ENCODE measurements around the gene ZC3H6.
A peak's percentile ranks its signal among the peaks of the same experiment; 100 is the strongest.

Gene ZC3H6

GRCh38 chr2:112244854-112245253 is 30.5 kb upstream of the ZC3H6 start:
- no peak for TF ChIP-seq ZFX (IDR thresholded peaks at IDR 0.05)
- TF ChIP-seq, protein P1, sequence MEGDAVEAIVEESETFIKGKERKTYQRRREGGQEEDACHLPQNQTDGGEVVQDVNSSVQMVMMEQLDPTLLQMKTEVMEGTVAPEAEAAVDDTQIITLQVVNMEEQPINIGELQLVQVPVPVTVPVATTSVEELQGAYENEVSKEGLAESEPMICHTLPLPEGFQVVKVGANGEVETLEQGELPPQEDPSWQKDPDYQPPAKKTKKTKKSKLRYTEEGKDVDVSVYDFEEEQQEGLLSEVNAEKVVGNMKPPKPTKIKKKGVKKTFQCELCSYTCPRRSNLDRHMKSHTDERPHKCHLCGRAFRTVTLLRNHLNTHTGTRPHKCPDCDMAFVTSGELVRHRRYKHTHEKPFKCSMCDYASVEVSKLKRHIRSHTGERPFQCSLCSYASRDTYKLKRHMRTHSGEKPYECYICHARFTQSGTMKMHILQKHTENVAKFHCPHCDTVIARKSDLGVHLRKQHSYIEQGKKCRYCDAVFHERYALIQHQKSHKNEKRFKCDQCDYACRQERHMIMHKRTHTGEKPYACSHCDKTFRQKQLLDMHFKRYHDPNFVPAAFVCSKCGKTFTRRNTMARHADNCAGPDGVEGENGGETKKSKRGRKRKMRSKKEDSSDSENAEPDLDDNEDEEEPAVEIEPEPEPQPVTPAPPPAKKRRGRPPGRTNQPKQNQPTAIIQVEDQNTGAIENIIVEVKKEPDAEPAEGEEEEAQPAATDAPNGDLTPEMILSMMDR (conservative IDR thresholded peaks at IDR 0.05), result no peak
- H3K27ac ChIP-seq, result no peak overlapping the region

- TF ChIP-seq, protein P1 (conservative IDR thresholded peaks at IDR 0.05), result no peak
- no peak for TF ChIP-seq ZFX (IDR thresholded peaks at IDR 0.05)
- no peak overlapping the region for H3K27ac ChIP-seq
These were observed 24.1 kb upstream of the ZC3H6 start for GRCh38 chr2:112251271-112251670.

- no peak overlapping the region for H3K27ac ChIP-seq
- no peak for TF ChIP-seq ZFX (IDR thresholded peaks at IDR 0.05)
- TF ChIP-seq, protein P1 (conservative IDR thresholded peaks at IDR 0.05), result no peak
These were observed 22.1 kb upstream of the ZC3H6 start for GRCh38 chr2:112253261-112253815.

DNA sequence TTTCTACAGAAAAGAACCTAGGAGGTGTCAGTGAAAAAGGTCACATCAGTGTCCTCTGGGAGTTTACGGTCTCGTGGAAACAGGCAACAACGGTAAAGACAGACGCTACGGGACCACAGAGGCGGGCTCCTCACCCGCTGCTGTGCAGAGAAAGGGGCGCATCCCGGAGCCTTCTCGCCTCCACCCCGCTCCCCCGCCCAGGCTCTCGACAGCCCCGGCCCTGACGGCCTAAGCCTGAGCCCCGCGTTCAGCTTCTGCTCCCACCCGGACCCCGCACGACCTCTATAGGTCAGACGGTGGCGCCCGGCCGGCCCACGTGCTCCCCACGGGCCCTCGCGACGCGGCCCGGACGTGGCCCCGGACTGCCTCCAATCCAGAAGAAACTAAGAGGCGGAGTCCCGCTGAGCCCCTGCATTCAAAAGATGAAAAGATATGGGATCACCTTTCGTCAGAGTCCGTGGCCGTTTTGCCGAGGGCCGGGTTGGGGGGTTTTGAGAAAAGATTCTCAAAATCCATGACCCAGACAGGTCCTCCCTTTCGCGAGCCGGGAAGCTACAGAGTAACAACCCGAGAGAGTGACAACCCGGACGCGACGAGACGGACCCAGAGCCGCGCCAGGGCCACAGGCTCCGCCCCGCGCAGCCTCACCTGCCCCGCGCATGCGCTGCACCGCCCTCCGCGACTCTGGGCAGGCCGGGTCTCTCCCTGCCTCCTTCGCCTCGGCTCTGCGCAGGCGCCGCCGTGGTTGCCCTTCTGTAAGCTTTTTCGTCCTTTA is 20.7 kb upstream of the ZC3H6 start, which contains the start of gene ZC3H8:
TSS of gene ZC3H8 (minus strand) at position 577 of the 775 bp plus-strand sequence. CDS start at position 516, 61 bp downstream.
- H3K27ac ChIP-seq, result peak within 1 kb of the TSS; percentile 93
- TF ChIP-seq, protein P1 (conservative IDR thresholded peaks at IDR 0.05), result no peak; the same call in 1 of the 2 replicates
- peak; percentile 76 for TF ChIP-seq ZFX (IDR thresholded peaks at IDR 0.05)

DNA sequence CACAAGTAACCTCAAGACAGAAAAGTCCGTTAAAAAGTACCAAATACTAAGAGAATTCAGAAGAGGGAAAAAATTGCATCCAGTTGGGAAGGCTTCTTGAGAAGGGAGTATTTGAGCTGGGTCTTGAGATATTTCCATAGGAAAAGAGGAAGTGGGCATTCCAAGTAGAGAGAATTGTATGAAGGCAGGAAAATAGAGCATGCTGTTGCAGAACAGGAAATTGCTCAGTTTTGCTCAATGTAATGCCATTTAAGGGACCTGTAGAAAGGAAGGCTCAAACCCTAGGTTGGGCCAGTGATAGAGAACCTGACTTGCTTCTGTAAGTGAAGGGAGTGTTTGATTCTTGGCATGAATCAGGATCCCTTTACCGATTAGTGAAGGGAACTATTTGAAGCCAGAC is 19.5 kb upstream of the ZC3H6 start:
- no peak for TF ChIP-seq ZFX (IDR thresholded peaks at IDR 0.05)
- TF ChIP-seq, protein P1 (conservative IDR thresholded peaks at IDR 0.05), result no peak
- no peak overlapping the region for H3K27ac ChIP-seq

DNA sequence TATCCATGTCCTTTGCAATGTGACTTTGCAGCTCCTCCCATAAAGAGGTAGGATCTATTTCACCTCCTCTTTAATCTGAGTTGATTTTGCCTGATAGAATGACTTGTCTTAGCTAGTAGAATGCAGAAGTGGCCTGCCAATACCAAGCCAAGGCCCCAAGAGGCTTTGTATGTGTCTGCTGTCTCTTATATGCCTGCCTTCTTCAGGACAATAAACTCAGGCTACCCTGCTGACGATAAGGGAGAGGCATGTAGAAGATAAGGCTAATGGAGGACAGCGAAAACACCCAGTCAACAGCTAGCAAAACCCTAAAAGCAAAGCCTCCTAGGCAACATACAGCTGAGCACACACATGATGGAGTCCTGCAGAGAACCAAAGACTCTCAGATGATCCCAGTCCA is 18.7 kb upstream of the ZC3H6 start:
- H3K27ac ChIP-seq, result no peak overlapping the region
- TF ChIP-seq ZFX (IDR thresholded peaks at IDR 0.05), result no peak
- TF ChIP-seq, protein P1 (conservative IDR thresholded peaks at IDR 0.05), result no peak

DNA sequence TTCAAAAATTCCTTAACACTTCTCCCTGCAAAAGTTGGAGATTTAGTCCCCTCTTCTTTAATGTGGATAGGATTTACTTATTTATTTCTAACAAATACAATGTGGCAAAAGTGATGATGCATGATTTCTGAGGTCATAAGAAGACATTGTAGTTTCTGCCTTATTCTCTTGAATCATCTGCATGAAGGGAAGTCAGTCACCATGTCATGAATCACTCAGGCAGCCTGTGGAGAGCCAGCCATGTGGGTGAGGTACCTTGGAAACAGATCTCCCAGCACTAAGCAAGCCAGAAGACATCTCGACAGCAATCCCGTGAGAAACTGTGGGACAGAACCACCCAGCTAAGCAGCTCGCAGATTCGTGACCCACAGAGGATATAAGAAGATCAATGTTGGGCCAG is 17.8 kb upstream of the ZC3H6 start:
- TF ChIP-seq, protein P1 (conservative IDR thresholded peaks at IDR 0.05), result no peak
- TF ChIP-seq ZFX (IDR thresholded peaks at IDR 0.05), result no peak
- no peak overlapping the region for H3K27ac ChIP-seq

Data from C4-2B (cell line).